OCI-M1 (cell line): Measurements from ENCODE around the gene NECAB3.

Experiments
- DNase-seq: peaks from one replicate; lab custom pipeline; 2025; lab: John Stamatoyannopoulos, UW

NECAB3 gene

DNA sequence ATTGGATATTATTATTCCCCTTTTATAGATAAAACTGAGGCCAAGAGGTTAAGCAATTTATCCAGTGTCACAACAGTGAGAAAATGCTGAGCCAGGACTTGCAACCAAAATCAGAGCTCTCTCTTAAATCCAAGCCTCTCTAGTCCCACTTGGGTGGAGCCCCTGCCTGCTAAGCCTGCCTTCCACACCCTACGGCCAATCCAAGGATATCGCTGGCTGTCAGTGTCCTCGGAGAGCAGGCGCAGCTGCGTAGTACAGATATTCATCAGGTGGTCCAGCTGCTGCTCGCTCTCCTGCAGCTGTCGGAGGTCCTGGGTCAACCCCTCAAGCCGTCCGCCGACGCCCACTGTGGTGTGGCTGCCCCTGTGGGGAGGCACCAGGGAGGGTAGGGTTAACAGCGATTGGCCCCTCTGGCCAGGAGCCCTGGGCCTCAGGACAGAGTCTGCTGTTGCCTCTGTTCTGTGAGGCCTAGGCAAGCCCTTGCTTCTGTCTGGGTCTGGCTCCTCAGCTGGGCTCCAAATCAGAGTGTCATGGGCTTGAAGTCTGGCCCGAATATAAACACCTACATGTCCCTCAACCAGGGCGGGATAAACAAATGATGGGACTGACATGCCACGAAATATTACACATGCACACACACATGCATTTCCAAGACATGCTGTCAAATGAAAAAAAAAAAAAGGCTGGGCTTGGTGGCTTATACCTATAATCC, 3.9 kb upstream of the NECAB3 start:
- no peak for DNase-seq

DNA sequence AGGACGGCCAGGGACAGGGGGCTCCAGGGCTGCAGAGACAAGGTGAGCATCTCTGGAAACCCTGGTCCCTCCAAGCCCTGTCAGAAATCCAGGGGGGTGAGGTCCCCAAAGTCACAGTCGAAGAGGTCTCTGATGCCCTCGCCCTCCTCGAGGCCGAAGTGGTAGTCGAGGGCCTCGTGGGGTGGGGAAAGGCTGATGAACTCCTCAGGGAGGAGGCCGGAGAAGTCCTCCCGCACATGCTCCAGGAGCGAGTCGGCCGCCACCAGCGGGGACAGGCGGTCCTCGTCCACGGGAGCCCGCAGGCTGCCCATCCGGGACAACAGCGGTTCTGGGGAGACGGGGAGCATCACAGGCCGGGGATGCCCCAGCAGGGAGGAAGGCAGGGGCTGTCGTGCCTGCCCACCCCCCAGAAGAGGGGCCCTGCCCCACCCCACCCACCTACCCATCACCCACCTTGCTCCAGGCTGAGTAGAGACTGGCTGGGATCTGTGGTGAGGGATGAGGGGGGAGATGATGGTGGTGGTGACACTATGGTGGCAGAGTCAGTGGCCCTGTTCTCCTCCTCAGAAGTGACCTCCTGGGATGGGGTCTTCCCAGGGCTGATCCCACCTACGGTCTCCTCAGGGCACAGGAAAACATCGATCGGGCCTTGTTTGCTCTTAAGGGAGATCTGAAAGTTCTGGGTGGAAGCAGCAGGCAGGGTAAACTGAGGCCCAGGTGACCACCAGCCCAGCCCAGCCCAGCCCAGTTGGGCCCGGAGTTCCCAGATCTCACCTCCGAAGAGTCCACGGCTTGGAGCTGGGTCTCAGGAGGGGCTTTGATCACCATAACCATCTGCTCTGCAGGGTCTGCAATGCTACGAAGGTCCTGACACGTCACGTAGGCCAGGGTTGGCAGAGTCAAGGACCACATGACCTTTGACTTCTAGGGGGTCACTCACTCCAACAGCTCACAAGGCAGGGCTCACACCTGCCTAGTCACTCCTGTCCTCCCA, 2.7 kb upstream of the NECAB3 start:
- DNase-seq, result no peak

DNA sequence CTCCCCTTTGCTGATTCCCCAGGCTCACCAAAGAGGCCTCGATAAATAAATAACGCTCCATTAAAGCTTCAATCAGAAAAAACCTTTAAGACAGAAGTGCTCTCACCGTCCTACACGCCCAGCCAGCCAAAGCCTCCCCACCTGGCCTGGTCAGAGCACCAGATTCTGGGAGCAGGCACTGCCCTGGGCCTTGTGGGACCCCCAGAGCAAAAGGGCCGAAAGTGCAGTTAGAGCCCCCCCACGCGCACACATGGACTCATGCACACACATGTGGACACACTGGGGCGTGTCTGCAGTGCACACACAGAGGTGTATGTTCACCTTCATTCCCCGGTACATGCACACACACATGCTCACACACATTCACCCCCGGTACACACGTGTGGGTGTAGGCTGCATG, 1.9 kb upstream of the NECAB3 start:
- no peak for DNase-seq

DNA sequence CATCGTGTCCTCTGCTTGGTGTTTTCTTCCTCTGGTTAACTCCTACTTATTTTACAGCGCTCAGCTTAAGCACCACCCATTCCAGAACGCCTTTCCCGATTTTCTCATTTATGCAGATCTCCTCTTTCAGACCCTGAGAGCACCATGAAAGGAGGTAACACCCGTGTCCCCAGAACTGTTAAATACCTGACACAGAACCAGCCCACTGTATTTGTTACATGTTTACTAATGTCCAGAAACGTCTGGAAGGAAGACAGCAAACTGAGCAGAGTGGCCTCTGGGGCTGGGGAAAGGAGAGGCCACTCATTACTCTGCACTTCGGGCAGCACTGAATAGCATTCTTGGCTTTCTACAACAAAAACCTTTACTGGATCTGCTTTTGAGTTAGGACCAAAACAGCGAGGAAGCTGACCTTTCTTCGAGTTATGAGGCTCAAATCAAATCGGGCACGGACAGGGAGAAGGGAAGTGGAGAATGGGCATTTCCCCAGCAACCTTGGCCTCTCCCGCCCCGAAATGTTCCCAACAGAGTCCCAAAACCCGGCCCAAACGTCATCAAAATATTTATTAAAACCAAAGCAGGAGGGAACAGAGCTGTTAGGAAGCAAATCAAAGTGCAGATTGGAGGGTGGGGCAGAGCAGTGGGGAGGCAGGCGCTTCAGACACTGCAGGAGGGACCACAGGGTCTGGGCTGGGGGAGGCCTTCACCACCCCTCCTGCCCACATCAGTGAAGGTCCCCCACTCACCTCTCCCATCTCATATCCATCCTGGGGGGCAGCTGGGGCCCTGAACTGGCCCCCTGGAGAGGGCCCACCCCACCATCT, 1.1 kb upstream of the NECAB3 start:
- no peak for DNase-seq

- DNase-seq, result peak; percentile 28
Measured at GRCh38 chr20:33673410-33674293, 576 bp downstream of the NECAB3 start.

DNA sequence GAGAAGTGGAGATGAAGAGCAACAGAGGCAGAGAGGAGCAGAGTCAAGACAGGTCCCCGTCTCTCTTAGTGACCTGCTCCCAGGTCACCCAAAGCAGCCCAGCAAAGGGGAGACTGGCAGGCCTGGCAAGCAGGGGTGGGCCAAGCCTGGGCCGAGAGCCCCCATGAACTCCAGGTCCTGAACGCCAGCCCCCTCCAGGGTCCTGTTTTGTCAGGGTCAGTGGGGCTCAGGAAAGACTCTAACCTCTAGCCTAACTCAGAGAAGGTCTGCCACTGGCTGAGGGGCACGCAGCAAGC, 1.2 kb downstream of the NECAB3 start:
- DNase-seq, result no peak

DNA sequence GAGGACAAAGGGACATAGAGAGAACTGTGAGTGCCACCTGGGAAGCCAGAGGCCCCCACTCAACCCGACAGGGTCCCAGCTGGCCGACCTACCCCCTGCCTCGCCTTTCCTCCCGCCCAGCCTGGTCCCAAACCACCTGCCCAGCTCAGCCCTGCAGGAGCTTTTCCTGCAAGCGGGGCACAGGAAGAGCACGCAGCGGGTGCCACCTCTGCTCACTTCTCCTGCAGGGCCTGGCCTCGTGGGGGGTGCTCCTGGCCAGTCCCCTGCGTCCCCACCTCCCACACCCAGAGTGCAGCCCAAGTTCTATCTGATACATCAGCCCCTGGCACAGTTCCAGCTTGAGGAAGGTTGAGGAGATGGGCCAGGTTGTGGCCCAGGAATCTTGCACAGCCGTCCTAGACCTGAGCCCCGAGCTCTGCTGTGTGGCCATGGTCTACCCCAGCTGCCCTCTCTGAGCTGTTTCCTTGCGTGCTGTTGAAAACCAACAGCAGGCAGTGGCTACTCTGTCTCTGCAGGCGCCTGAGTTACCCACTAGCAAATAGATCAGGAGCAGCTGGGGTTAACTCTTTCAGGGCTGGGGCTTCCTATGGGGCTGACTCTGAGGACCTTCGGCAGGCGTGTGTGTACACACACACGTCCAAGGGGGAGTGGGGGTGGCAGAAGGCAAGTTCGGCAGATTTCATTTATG, 1.7 kb downstream of the NECAB3 start:
- DNase-seq, result peak; percentile 11

DNA sequence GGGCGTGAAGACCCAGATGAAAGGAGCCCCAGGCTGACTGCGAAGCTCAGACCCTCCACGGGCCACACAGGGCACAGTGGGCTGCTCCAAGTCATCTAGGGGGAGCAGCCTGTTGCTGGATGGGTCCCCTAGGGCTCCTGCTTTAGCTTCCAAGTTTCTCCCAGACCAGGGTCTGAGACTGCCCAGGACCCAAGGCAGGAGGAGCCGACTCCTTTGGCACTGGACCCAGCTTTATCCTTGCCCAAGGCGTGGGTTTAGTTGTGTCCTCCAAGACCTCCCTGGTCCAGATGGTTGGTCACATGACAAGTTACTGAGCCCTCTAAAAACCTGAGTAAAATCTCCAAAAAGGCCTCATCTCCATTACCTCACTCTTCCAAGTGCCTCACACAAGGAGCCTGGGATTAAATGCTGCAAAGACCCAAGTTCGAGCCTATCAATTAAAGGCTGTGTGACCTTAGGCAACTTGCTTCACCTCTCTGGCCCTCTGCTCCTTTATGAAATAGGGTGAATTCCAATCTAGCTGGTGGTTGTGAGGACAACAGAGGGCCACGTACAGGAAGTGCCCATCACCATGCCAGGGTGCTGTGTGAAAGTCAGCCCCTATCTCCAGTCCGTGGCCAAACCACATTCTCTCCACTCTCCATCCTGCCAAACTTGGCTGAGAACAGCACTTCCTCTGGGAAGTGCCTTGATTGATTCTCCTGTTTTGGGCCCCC, 2.5 kb downstream of the NECAB3 start:
- DNase-seq, result no peak

- DNase-seq, result no peak
Measured at GRCh38 chr20:33670715-33671499, 3.3 kb downstream of the NECAB3 start.

- no peak for DNase-seq
Measured at GRCh38 chr20:33669873-33670640, 4.2 kb downstream of the NECAB3 start.

DNA sequence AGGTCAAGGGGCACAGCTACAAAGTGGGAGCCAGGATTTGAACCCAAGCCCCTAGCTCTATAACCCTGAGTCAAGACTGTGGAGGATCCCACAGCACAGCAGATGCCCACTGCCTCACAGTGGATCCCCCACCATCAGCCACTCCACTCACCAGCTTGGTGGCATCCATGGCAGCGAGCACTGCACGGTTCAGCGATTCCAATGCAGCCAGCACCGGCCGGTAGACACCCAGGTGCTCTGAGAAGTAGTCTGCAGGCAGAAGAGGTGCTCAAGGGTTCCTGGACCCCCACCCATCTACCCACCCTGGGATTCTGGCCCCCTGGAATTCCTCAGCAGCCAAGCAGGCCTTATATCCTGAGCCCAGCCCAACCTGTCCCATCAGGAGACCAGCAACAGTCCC, 5.0 kb downstream of the NECAB3 start:
- DNase-seq, result no peak

DNA sequence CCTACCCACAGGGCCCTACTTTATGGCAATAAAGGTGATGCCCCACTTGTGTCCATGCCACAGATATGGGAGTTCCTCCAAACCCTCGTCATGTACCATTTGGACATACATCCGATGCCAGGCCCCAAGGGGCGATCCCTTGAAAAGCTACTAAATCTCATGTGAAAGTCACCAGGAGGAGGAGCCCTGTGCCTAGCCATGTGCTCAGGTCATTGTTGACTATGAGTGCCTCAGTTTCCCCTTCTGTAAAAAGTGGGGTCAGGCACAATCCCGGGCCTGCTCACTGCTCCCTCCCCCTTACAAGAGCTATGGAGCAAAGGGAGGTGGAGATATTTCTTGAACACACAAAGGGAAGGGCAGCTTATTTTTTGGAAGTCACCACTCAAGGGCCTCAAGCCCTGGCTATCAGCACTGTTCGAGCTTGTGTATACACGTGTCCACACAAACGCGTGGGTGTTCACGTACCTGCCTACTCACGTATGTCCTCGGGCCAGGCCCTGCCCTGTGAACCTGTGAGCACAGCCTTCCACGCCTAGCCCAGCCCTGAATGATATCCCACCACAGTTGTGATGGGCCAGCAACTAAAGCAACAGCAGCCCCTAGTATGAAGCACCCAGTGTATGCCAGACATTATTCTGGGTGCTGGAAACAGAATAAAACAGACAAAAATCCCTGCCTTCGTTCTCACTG, 5.6 kb downstream of the NECAB3 start:
- no peak for DNase-seq

GRCh38 chr20:33667676-33668465, 6.4 kb downstream of the NECAB3 start:
- DNase-seq, result peak; percentile 79

DNA sequence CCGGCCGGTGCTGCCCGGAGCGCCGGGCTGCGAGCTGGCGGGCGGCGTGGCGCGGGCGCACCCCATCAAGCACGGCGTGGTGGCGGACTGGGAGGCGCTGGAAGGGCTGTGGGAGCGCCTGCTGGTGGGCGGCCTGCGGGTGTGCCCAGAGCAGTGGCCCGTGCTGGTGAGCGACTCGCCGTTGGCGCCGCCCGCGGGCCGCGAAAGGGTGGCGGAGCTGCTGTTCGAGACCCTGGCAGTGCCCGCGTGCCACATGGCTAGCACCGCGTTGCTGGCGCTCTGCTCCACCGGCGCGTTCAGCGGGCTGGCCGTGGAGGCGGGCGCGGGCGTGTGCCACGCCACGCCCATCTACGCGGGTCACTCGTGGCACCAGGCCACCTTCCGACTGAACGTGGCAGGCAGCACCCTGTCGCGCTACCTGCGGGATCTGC, 7.0 kb downstream of the NECAB3 start:
- no peak for DNase-seq

DNA sequence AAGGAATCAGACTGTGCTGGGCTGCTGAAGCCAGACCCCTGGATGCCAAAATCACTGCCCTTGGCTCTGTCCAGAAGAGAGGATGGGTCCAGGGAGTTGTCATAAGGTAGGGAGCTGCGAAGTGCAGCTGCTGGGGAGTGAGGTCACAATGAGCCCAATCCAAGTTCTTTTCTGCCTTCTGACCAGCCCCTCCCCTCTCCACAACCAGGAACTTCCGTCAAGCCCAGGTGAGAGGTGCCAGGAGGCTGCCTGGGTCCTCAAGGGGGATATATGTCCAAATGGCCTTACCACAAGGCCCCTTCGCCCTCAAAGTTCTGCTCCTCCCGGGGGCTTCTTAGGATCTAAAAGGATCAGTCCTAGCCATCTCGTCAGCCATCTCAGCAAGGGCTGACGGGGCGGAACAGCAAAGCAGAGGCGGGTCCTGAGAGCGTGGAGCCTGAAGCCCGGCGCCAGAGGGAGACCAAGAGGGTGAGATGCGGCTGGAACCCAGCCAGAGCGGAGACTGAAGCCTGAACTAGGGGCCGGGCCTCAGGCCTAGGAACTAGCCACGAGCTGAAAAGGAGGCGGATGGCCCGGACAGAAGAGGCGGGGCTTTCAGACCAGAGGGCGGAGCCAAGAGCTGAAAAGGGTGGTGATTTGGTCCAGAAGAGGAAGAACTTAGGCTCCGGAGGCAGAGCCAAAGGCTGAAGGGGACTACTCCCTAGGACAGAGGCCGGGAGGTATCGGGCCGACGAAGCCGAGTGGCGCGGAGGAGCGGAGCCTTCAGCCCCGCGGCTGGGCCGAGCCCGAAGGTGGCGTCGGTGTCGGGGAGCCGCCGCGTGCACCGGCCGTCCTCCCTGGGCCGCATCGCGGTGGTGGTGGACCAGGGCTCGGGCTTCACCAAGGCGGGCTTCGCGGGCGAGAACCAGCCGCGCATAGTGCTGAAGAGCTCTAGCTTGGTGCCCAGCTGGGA, 7.7 kb downstream of the NECAB3 start, which contains the start of gene ACTL10:
Gene ACTL10 (plus strand): TSS at position 651 of the 952 bp plus-strand sequence. CDS start 555 bp downstream, outside the sequence.
- peak; percentile 99 for DNase-seq

DNA sequence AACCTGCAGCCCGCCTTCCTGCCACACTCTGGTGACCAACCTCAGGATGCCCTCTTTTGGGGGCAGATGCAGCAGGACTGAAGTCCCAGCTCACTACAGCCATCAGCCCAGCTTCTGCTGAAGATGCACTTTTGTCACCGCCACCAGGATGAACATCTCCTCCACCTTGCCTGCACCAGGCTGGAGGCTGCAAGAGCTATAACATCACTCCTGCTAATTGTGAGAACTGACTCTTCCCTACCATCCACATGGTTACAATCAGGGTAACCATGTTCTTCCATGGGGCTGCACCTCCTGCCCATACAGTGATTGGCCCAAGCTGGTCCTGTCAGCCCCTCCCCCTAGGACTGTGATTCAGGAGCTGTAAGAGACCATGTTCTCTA, 9.5 kb downstream of the NECAB3 start:
- no peak for DNase-seq
